Measurements from ENCODE around the gene MMADHC.

MMADHC gene

GRCh38 chr2:149625271-149625670 lies 37.7 kb upstream of the MMADHC start:
- ChIA-PET POLR2A (ENCODE audit: low non-redundant PET) (no interaction called here), CTCF (no interaction called here)
- no peak for DNase-seq (ENCODE audit: low spot score)
- no peak for TF ChIP-seq CTCF (conservative IDR thresholded peaks at IDR 0.05; ENCODE audit: low read depth)
- H3K27ac ChIP-seq = no peak overlapping the region

- POLR2A ChIA-PET (ENCODE audit: low non-redundant PET) = no interaction called here
Observed at GRCh38 chr2:149622343-149622742, 34.8 kb upstream of the MMADHC start.

GRCh38 chr2:149617476-149617875 lies 29.9 kb upstream of the MMADHC start:
- POLR2A ChIA-PET (ENCODE audit: low non-redundant PET) = no interaction called here
- no peak for TF ChIP-seq CTCF (conservative IDR thresholded peaks at IDR 0.05; ENCODE audit: low read depth)
- H3K27ac ChIP-seq = no peak overlapping the region

More at GRCh38 chr2:149622343-149622742, 34.8 kb upstream of the MMADHC start:
- no peak for DNase-seq (ENCODE audit: low spot score)
- TF ChIP-seq CTCF (conservative IDR thresholded peaks at IDR 0.05; ENCODE audit: low read depth) = no peak
- CTCF ChIA-PET = interaction anchor here (0.6 kb wide), 1 partner anchor 1993 kb away, joined by 3 read pairs; no protein-coding TSS in a partner anchor
- H3K27ac ChIP-seq = no peak overlapping the region

GRCh38 chr2:149616681-149617456 lies 29.3 kb upstream of the MMADHC start:
- ChIA-PET CTCF (no interaction called here), POLR2A (ENCODE audit: low non-redundant PET) (no interaction called here)
- no peak for TF ChIP-seq CTCF (conservative IDR thresholded peaks at IDR 0.05; ENCODE audit: low read depth)

More at GRCh38 chr2:149617476-149617875, 29.9 kb upstream of the MMADHC start:
- DNase-seq (ENCODE audit: low spot score) = peak; percentile 29
- CTCF ChIA-PET = no interaction called here

GRCh38 chr2:149613704-149614103 lies 26.1 kb upstream of the MMADHC start:
- no peak for DNase-seq (ENCODE audit: low spot score)
- ChIA-PET POLR2A (ENCODE audit: low non-redundant PET) (no interaction called here), CTCF (no interaction called here)
- H3K27ac ChIP-seq = no peak overlapping the region
- no peak for TF ChIP-seq CTCF (conservative IDR thresholded peaks at IDR 0.05; ENCODE audit: low read depth)

More at GRCh38 chr2:149616681-149617456, 29.3 kb upstream of the MMADHC start:
- DNase-seq (ENCODE audit: low spot score) = no peak
- no peak overlapping the region for H3K27ac ChIP-seq

GRCh38 chr2:149612122-149612521 lies 24.5 kb upstream of the MMADHC start:
- ChIA-PET CTCF (no interaction called here), POLR2A (ENCODE audit: low non-redundant PET) (no interaction called here)
- no peak for TF ChIP-seq CTCF (conservative IDR thresholded peaks at IDR 0.05; ENCODE audit: low read depth)
- no peak overlapping the region for H3K27ac ChIP-seq
- DNase-seq (ENCODE audit: low spot score) = no peak

Measured in RWPE1 (cell line).